GM03348 (cell line): ENCODE results near the gene AKT2.
"Not testable (repeated sequence)": the region's sequence is repeated elsewhere in the genome, so short reads cannot be mapped to it uniquely, and the experiment has no call there.

Experiments
- DNase-seq: peaks from one replicate; pipeline ENCODE4 v3.0.0; 2012; ENCODE audit warnings: low spot score

The AKT2 gene

DNA sequence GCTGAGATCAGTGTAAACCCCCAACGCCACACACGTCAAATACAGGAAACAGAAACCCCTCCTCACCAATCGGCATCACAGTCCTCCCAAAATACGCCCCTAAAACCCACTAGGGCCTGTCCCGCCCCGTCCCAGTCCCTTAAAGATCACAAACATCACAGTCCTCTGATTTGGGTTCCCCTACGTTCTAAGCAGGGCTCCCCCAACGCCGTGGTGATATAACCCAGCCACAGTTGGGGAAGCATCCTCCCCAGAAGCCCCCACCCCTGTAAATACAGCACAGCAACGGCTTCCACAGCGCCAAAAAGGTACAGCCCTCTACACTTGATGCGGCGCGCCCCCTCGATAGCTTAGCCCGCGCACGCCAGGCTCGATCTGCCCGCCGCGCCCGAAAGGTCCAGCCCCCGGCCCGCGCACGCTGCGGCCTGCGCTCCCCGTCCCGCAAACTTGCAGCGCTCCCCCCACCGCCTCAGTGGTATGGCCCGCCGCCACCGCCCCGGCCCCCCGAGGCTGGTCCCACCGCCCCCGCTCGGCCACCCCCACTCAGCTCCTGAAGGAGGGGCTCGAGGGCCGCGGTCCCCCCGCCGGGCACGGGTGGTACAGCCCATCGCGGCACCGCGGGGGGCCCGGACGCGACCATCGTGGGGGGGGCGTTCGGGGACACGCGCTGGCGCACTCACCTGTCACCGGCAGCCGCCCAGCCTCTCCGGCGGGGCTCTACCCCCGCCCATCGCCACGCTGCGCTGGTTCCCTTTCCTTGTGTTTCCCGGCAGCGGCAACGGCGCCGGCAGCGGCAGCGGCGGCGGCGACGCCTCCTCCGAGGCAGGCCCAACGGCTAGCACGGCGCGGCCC lies at the start of gene AKT2:
AKT2 (minus strand) TSS at position 845 of the 852 bp plus-strand sequence. CDS start 20,078 bp downstream, outside the sequence.
- DNase-seq: peak; percentile 76

DNA sequence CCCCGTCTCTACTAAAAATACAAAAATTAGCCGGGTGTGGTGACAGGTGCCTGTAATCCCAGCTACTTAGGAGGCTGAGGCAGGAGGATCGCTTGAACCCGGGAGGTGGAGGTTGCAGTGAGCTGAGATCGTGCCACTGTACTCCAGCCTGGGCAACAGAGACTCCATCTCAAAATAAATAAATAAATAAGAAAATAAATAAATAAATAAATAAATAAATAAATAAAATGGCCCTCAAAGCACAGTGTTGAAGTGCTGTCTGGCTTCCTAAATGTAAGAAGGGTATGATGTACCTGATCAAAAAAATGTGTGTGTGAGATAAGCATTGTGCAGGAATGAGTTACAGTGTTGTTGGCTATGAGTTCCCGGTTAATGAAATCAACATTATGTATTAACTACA lies 47.9 kb upstream of the AKT2 start:
- DNase-seq: not testable (repeated sequence)

DNA sequence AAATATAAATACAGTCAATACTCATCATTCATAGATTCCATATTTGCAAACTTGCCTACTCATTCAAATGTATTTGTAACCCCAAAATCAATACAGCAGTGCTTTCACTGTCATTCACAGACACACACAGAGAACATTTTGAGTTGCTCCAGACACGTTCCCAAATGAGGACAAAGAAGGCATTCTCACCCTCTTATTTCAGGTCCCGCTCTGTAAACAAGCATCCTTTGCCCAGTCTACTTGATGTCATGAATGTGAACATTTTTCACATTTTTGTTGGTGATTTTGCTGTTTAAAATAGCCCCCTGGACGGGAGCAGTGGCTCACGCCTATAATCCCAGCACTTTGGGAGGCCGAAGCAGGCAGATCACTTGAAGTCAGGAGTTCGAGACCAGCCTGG lies 47.5 kb upstream of the AKT2 start:
- no peak for DNase-seq

DNA sequence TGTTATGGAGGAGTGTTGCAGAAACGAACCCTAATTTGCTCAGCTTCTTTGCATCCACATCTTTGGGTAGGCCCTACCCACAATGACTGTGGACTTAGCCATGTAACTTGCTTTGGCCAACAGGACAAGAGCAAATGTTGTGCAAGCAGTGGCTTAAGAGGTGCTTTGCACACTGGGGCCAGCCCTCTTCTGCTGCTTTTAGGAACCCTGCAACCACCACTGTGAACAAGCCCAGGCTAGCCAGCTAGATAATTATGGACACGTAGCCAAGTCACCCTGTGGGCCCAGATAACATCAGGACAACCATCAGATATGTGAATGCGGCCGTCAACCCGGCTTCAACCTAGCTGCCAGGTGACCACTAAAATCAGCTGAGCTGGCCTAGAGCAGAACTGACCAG lies 45.9 kb upstream of the AKT2 start:
- no peak for DNase-seq

DNA sequence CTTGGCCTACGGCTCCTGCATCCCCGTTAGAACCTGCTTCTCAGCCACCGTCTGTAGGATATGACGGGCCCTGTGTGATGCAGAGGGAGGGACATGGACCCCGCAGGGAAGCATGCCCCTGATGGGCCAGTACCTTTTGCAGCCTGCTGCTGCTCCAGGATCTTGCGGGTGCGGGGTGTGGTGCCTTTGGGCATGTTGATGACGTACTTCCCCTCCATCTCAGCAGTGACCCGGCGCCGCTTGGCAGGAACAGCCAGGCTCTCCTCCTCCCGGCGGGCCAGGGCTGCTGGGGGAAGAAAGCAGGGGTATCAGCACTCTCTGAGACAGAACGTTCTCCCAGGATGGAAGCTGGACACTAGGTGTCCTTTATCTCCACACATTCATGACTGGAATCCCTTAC lies 41.1 kb upstream of the AKT2 start:
- DNase-seq: no peak

DNA sequence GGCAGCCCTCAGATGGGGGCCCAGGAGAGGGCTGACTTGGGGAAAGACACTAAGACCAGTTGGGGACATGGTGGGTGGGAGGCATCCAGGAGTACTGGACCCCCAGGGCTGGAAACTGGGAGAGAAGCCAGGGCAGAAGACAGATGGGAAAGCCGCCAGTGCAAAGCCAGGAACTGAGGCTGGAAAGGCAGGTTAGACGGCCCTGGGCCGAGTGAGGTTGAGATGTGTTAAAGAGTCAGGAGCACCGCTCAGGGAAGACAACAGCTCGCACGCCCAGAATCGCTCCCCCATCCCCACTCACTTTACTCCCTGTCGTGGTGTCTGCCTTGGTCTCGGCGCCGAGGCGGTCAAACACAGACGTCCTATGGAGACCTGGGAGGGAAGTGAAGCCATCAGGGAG lies 38.6 kb upstream of the AKT2 start:
- no peak for DNase-seq

DNA sequence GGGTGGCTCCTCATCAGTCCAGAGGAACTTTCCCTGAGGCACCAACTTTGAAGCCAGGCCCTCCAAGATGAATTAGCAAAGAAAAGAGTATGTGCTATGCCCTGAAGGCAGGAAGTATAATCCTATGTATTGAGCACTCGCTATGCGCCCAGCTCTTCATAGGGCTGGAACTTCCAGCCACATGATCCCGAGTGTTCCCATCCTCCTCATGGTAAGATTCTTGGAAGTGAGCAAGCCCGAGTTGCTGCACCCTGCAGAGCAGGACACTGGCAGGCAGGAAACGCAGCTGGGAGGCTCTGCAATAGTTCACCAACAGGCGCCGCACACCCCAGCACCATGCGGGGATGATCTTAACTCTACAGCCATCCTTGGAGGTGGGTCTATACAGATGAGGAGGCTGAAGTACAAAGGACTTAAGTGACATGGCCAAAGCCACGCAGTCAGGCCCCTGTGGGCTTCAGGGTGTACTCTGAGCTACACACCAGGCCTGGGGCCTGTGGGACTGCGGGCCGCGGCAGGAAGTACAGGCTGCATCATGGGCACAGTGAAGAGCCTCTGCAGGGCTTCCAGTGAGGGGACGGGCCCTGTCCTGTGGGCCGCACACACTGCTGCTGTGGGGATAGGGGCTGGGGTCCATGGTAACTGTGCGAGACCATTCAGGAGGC lies 37.9 kb upstream of the AKT2 start:
- DNase-seq: no peak

- DNase-seq: no peak
These were observed 37.1 kb upstream of the AKT2 start for GRCh38 chr19:40322271-40322610.

- DNase-seq: no peak
These were observed 36.6 kb upstream of the AKT2 start for GRCh38 chr19:40321566-40322270.

DNA sequence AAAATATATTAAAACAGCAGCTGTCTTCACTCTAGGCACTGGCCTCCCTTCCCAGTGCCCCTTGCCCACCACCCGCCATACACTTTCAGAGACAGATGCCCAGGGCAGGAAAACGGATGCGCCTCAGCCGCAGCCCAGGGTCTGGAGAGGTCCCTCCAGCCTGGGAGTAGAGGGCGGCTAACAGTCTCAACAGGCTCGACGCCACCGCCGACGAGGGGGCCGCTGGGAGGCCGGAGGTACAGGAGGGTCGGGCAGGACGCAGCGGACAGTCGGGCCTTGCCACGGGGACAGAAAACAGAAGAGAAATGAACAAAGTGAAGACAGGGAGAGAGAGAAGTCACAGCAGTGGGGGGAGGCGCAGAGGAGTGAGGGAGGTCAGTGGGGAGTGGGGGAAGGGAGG lies 35.9 kb upstream of the AKT2 start:
- DNase-seq: no peak

GRCh38 chr19:40320558-40320935 lies 35.4 kb upstream of the AKT2 start:
- DNase-seq: no peak

GRCh38 chr19:40317338-40317737 lies 32.2 kb upstream of the AKT2 start:
- DNase-seq: no peak

DNA sequence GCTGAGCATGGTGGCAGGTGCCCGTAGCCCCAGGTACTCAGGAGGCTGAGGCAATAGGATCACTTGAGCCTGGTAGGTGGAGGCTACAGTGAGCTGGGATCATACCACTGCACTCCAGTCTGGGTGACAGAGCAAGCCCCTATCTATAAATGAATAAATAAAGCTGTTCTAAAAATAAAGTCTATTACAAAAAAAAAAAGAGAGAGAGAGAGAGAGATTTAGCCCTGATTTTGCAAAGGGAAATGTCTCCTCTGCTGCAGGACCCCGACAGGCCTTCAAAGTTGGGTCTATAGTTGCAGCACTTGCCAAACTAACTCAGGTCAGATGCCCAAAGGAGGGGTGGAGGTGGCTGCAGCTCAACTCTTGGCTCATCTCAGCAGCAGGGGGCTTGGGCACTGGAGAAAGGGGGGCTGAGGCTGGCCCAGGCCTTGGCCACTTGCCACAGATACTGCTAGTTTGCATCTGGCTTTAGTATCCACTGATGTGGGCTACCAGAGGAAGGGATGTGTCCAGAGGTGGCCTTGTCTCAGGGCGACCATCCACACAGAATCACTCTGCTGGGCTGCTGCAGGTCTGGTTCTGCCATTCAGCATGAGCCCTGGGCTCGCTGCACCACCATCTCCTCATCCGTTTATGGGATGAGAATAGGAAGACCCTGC lies 30.8 kb upstream of the AKT2 start:
- DNase-seq: no peak

GRCh38 chr19:40314656-40315055 lies 29.5 kb upstream of the AKT2 start:
- no peak for DNase-seq

DNA sequence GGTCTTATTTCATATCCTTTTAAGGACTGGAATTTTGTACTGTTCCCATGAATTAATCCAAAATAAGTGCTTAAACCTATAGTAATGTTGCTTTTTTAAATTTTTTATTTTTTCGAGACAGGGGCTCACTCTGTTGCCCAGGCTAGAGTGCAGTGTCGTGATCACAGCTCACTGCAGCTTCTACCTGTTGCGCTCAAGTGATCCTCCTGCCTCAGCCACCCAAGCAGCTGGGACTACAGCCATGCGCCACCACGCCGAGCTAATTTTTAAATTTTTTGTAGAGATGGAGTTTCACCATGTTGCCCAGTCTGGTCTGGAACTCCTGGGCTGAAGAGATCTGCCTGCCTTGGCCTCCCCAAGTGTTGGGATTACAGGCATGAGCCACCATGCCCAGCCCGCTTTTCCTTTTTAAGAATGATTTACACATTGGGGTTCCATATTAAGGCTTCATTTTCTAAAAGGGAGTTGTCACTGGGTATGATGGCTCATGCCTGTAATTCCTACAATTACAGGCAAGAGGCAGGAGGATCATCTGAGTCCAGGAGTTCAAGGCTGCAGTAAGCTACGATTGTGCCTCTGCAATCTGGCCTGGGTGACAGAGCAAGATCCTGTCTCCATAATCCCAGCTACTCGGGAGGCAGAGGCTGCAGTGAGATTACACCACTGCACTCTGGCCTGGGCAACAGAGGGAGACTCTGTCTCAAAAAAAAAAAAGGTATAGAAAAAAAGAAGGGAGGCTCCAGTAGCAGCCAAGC lies 28.3 kb upstream of the AKT2 start:
- DNase-seq: no peak

DNA sequence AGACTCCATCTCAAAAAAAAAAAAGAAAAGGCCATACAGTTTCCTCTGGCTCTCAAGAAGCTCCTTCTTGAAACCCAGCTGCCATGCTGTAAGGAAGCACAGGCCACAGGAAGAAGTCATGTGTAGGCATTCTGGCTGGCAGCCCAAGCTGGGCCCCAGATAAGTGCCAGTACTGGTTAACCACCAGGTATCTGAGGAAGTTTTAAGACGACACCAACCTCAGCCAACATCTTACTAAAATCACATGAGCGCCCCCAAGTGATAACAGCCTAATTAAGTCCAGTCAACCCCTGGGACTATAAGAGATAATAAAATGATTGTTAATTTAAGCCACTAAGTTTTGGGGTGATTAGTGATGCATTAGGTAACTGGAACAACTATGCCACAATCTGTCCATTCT lies 27.4 kb upstream of the AKT2 start:
- no peak for DNase-seq

DNA sequence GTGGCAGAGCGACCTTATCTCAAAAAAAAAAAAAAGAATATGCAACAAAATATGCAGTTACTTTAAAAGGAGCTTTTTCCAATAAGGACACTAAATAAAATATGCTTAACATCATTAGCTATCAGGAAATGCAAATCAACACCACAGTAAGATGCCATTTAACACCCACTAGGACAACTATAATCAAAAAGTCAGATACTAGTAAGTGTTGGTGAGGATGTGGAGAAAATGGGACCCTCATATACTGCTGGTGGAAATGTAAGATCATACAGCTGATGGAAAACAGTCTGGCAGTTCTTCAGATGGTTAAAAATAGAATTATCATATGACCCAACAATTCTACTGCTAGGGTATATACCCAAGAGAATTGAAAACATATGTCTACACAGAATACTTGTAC lies 24.5 kb upstream of the AKT2 start:
- DNase-seq: no peak

DNA sequence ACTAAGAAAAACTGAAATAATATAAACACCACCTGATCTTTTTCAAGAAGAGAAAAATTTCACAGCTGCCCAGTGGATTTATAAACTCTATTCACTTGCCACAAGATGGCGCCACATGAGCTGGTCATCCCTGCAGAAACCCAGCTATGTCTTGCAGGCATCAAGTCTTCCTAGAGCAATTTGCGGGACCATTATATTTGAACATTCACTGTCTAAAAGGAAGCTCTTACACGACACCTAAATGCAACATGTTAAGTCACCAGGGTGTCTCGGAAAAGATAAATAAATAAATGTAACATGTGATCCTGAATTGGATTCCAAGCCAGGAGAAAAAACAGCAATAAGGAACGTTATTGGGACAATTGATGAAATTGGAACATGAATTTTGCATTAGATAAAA lies 20.3 kb upstream of the AKT2 start:
- peak; percentile 91 for DNase-seq

DNA sequence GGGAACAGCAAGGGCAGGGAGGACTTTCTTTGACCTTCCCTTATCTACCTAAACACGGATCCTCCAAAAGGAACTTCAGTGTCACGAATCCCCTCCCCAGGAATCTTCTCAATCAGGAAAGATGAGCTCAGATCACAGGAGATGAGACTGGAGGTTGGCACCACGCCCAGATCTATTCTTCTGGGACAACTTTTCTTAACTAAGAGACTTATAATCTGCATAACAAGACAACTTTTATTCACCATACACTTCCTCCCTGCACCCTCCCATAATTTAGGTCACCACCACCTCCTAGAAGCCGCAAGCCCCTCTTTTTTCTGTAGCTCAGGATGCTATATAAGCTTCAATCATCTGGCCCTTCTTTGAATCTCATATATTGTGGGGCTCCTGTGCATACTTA lies 19.2 kb upstream of the AKT2 start:
- DNase-seq: no peak

GRCh38 chr19:40303765-40304164 lies 18.6 kb upstream of the AKT2 start:
- no peak for DNase-seq

- DNase-seq: no peak
These were observed 17.3 kb upstream of the AKT2 start for GRCh38 chr19:40302224-40303011.
